ENCODE data around the gene UBE2G2. TPM values are rescaled to one million over a fixed set of nuclear protein-coding genes. Genes with fewer than 3 reads are reported as not detected.

Gene UBE2G2
- total and polyA plus RNA-seq, 4 donors: 27.4 to 83.5 (median 40.9) TPM

GRCh38 chr21:44741921-44742320 lies 59.7 kb downstream of the UBE2G2 start:
- Histone ChIP-seq H3K4me3 (ENCODE audit: low read depth in 1 of 3, low read length in 3 of 3) (no peak overlapping the region), H3K27me3 (ENCODE audit: control insufficient read depth in 4 of 4, insufficient read depth in 4 of 4, low read length in 3 of 4) (no peaks in the 10 kb centered on the region), H3K9ac (ENCODE audit: low read depth in 1 of 2, low read length in 2 of 2) (no peak overlapping the region), H3K36me3 (ENCODE audit: control insufficient read depth in 4 of 4, insufficient read depth in 3 of 4, low read depth in 1 of 4, low read length in 3 of 4) (no peaks in the 10 kb centered on the region), H3K27ac (ENCODE audit: low read depth in 1 of 2, low read length in 2 of 2) (no peak overlapping the region), H3K4me1 (ENCODE audit: control insufficient read depth in 4 of 4, insufficient read depth in 4 of 4, low read length in 3 of 4) (no peaks in the 10 kb centered on the region), H3K9me3 (ENCODE audit: control insufficient read depth in 4 of 4, low read length in 3 of 4) (peaks cover 0 to 5% (median 3%) of the 10 kb centered on the region in 4 donors)
- TF ChIP-seq NR2F2 (IDR thresholded peaks at IDR 0.05): no peak
- TF ChIP-seq EGR1 (IDR thresholded peaks at IDR 0.05; ENCODE audit: low read depth in 2 of 2): no peak
- DNase-seq (ENCODE audit: low spot score): no peak
- 96% methylated on average over 3 of the region's 3 CpGs for WGBS

GRCh38 chr21:44740742-44741141 lies 60.9 kb downstream of the UBE2G2 start:
- no peak overlapping the region for H3K4me3 ChIP-seq (ENCODE audit: low read depth in 1 of 3, low read length in 3 of 3)
- no peaks in the 10 kb centered on the region for H3K36me3 ChIP-seq (ENCODE audit: control insufficient read depth in 4 of 4, insufficient read depth in 3 of 4, low read depth in 1 of 4, low read length in 3 of 4)
- no peaks in the 10 kb centered on the region for H3K27me3 ChIP-seq (ENCODE audit: control insufficient read depth in 4 of 4, insufficient read depth in 4 of 4, low read length in 3 of 4)
- no peak overlapping the region for H3K27ac ChIP-seq (ENCODE audit: low read depth in 1 of 2, low read length in 2 of 2)
- H3K9me3 ChIP-seq (ENCODE audit: control insufficient read depth in 4 of 4, low read length in 3 of 4): peaks cover 0 to 5% (median 3%) of the 10 kb centered on the region in 4 donors
- H3K4me1 ChIP-seq (ENCODE audit: control insufficient read depth in 4 of 4, insufficient read depth in 4 of 4, low read length in 3 of 4): no peaks in the 10 kb centered on the region
- no peak for DNase-seq (ENCODE audit: low spot score)
- TF ChIP-seq REST (IDR thresholded peaks at IDR 0.05): no peak
- TF ChIP-seq RXRA (IDR thresholded peaks at IDR 0.05): no peak
- no peak for TF ChIP-seq ZBTB33 (IDR thresholded peaks at IDR 0.05)
- no peak for TF ChIP-seq CTCF (IDR thresholded peaks at IDR 0.05; ENCODE audit: low read depth, low read length, missing input control)
- TF ChIP-seq HNF4A (conservative IDR thresholded peaks at IDR 0.05): no peak
- TF ChIP-seq RAD21 (IDR thresholded peaks at IDR 0.05): no peak
- no peak for TF ChIP-seq YY1 (IDR thresholded peaks at IDR 0.05)
- no peak for TF ChIP-seq JUND (IDR thresholded peaks at IDR 0.05)
- no peak for TF ChIP-seq FOXA1 (IDR thresholded peaks at IDR 0.05)
- no peak for TF ChIP-seq GABPA (IDR thresholded peaks at IDR 0.05 in 1 of 2, conservative IDR thresholded peaks at IDR 0.05 in 1 of 2)
- H3K9ac ChIP-seq (ENCODE audit: low read depth in 1 of 2, low read length in 2 of 2): no peak overlapping the region
- WGBS: 85% methylated on average over 7 of the region's 7 CpGs
